GM12875 (cell line): Measurements from ENCODE around the gene TMEM218.
"Not testable (repeated sequence)": the region's sequence is repeated elsewhere in the genome, so short reads cannot be mapped to it uniquely, and the experiment has no call there.

Experiments used
- H3K4me3 ChIP-seq: one replicate; pipeline ENCODE4 v1.5.1; 2011; ENCODE audit warnings: low read depth, low read length, control low read depth
- TF ChIP-seq, protein P1 (sequence below): IDR thresholded peaks from 2 replicates; pipeline ENCODE4 v1.5.1; 2011; ENCODE audit warnings: low read depth, mild to moderate bottlenecking, control low read depth, inconsistent platforms, low read length, moderate library complexity, borderline replicate concordance; ENCODE audit not compliant: insufficient read depth

The TMEM218 gene

DNA sequence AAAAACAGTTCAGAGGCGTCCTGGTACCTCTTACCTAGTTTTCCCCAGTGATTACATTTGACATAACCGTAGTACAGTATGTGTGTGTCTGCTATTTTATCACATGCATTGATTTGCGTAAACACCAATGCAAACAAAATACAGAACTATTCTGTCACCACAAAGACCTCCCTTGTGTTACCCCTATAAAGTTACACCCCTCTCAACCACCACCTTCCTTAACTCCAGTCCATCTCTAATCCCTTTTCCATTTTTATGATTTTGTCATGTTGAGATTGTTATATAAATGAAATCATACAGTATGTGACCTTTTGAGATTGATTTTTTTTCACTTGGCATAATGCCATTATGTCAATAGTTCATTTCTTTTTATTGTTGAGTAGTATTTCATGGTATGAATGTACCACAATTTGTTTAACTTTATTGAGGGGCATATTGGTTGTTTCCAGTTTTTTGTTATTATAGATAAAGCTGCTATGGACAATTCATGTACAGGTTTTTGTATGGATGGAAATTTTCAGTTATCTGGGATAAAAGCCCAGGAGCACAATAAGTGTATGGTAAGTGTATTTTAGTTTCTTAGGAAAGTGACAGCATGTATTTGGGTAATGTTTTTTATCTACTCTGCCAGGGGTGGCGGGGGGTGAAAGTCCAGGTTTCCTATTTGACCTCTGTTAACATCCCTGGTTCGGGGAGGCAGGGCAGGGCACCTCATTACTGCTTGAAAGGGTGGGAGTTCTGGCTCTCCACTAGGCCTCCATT lies 54.3 kb downstream of the TMEM218 start:
- H3K4me3 ChIP-seq = no peak overlapping the region
- TF ChIP-seq, protein P1, sequence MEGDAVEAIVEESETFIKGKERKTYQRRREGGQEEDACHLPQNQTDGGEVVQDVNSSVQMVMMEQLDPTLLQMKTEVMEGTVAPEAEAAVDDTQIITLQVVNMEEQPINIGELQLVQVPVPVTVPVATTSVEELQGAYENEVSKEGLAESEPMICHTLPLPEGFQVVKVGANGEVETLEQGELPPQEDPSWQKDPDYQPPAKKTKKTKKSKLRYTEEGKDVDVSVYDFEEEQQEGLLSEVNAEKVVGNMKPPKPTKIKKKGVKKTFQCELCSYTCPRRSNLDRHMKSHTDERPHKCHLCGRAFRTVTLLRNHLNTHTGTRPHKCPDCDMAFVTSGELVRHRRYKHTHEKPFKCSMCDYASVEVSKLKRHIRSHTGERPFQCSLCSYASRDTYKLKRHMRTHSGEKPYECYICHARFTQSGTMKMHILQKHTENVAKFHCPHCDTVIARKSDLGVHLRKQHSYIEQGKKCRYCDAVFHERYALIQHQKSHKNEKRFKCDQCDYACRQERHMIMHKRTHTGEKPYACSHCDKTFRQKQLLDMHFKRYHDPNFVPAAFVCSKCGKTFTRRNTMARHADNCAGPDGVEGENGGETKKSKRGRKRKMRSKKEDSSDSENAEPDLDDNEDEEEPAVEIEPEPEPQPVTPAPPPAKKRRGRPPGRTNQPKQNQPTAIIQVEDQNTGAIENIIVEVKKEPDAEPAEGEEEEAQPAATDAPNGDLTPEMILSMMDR = no peak

DNA sequence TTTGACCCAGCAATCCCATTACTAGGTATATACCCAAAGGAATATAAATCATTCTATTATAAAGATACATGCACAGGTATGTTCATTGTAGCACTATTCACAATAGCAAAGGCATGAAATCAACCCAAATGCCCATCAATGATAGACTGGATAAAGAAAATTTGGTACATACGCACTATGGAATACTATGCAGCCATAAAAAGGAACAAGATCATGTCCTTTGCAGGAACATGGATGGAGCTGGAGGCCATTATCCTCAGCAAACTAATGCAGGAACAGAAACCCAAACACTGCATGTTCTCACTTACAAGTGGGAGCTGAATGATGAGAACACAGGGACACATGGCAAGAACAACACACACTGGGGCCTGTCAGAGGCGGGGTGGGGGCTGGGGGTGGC lies 55.3 kb downstream of the TMEM218 start:
- not testable (repeated sequence) for H3K4me3 ChIP-seq

DNA sequence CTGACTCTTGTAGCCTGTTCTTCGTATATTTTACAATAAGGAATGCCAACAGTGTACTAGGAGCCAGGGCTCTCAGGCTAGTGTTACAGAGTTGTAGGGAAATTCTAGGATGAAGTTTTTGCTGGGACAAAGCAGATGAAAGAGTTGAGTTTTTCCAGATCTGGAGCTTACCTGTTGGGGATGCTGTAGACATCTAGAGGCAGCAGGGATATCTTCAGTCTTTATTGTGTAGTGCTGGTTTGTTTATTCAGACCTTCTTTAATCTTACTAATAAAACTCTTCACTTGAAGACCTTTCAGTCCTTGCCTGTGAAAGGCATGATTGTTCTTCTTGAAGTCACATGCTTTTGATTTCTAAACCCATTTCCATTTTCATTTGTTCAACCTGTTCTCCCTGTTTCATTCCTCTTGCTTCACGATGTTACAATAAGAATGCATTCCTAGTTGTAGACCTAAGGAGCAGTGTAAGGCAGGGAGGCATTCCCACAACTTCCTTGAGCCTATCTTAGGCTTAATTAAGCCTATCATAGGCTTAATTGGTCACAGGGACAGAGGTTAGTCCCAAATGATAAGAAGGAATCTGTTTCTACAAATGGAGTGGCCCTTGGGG lies 56.2 kb downstream of the TMEM218 start:
- TF ChIP-seq, protein P1 = no peak
- H3K4me3 ChIP-seq = no peak overlapping the region

DNA sequence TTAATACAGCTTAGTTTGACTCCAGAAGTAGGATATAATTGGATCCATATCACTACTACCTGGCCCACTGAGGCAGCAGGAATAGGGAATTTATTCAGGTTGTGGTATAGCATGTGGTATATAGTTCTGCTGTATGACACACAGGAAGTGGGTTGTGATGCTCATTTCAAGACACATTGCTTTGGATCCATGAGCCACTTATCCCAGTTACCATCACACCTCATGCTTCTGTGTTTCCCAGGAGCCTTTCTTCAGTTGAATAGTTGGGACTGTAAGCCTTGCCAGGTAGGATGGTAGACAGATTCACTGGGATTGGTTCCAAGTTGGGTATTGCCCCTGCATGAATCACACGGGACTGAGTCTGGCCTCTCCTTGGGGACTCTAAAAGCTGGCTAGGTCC lies 58.3 kb downstream of the TMEM218 start:
- TF ChIP-seq, protein P1 = no peak
- H3K4me3 ChIP-seq = no peak overlapping the region

DNA sequence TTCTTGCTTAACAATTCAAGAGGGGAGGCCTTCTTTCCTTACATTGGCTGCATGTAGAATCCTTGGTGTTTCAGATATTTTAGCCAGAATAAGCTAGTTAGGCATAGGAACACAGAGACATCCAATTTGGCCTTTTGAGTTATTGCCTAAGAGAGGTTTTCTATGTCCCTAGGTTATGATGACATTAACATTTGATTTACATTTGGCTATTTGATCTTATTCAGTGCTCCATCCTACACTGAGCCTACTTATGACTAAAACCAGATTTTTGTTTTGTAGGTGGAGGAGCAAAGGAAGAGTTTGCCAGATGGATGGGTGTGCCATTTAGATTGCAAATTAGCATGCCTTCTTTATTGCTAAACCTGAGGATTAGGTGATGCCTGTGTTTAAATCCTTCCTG lies 59.4 kb downstream of the TMEM218 start:
- TF ChIP-seq, protein P1 = no peak
- H3K4me3 ChIP-seq = no peak overlapping the region

DNA sequence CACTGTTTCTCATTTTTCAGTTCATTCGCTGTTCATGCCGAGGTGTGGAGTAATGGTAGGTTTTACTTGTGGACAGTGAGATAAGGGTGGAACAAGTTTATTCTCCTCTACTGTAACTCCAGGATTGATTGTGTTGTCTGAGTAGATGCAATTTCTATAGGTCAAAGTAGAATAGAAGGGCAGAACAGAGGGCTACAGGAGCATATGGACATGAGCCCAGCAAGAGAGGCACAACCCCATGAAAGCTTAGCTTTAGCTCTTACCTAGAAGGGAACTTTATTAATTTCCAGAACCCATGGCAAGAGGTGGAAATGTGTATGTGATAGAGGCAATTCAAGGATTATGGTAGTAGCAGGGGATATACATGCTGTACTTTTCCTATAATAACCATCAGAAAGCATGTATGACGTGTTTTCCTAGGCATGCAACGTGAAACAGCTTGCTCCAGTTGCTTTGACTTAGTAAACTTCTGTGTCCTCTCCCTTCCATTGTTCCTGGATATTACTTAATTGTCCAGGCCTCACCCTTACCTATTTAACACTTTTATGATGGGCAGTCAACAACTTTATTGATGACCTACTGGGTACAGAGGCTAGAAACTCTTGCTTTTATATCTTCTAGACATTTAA lies 62.1 kb downstream of the TMEM218 start:
- TF ChIP-seq, protein P1 = no peak
- no peak overlapping the region for H3K4me3 ChIP-seq
